Esophagus (tissue), 2 donors: Measurements from ENCODE around the gene CWH43. TPM values are rescaled to one million over a fixed set of nuclear protein-coding genes. Genes with fewer than 3 reads are reported as not detected.
"Not testable (repeated sequence)": the region's sequence is repeated elsewhere in the genome, so short reads cannot be mapped to it uniquely, and the experiment has no call there.

Experiments used
- H3K27ac ChIP-seq, 2 donors: one replicate each; pipeline ENCODE4 v1.5.1; 2013; ENCODE audit warnings: low read depth in 2 of 2, mild to moderate bottlenecking in 2 of 2, inconsistent platforms in 1 of 2, low read length in 1 of 2, moderate library complexity in 1 of 2
- H3K27me3 ChIP-seq, 2 donors: one replicate each; pipeline ENCODE4 v1.6.1; 2013; ENCODE audit warnings: low read length in 2 of 2, control low read depth in 1 of 2, mild to moderate bottlenecking in 1 of 2; ENCODE audit not compliant: insufficient read depth in 2 of 2, control insufficient read depth in 1 of 2
- H3K36me3 ChIP-seq, 2 donors: one replicate each; pipeline ENCODE4 v1.6.1; 2013; ENCODE audit warnings: low read length in 1 of 2; ENCODE audit not compliant: control insufficient read depth in 2 of 2, insufficient read depth in 2 of 2
- H3K4me1 ChIP-seq, 2 donors: one replicate each; pipeline ENCODE4 v1.6.1; 2013; ENCODE audit warnings: low read length in 1 of 2; ENCODE audit not compliant: control insufficient read depth in 2 of 2, insufficient read depth in 2 of 2
- H3K4me3 ChIP-seq, 2 donors: one replicate each; pipeline ENCODE4 v1.5.1; 2013; ENCODE audit warnings: low read length in 2 of 2, mild to moderate bottlenecking in 2 of 2, low read depth in 1 of 2, moderate library complexity in 1 of 2
- H3K9me3 ChIP-seq, 2 donors: one replicate each; pipeline ENCODE4 v1.6.1; 2013; ENCODE audit warnings: mild to moderate bottlenecking in 2 of 2, low read depth in 1 of 2, low read length in 1 of 2, moderate library complexity in 1 of 2; ENCODE audit not compliant: control insufficient read depth in 2 of 2, insufficient read depth in 1 of 2
- WGBS, 2 donors: extraction: QIAGEN DNeasy Blood & Tissue Kit; methylation state at CpG; one replicate each; pipeline ENCODE4 v1.1.7; 2013; 5-methylcytosine and 5-hydroxymethylcytosine counted together
- polyA plus RNA-seq, 2 donors: library from polyadenylated mRNA; stranded (reverse); fragments of 200-250 nt; gene quantifications; one replicate each; pipeline ENCODE4 v1.2.3, GENCODE V29; 2013
- donor health status: healthy with polysubstance abuse.
- donor health status: Bipolar disorder and iron deficiency.

CWH43 gene
- polyA plus RNA-seq, 2 donors, result 14.4 to 19.3 TPM

DNA sequence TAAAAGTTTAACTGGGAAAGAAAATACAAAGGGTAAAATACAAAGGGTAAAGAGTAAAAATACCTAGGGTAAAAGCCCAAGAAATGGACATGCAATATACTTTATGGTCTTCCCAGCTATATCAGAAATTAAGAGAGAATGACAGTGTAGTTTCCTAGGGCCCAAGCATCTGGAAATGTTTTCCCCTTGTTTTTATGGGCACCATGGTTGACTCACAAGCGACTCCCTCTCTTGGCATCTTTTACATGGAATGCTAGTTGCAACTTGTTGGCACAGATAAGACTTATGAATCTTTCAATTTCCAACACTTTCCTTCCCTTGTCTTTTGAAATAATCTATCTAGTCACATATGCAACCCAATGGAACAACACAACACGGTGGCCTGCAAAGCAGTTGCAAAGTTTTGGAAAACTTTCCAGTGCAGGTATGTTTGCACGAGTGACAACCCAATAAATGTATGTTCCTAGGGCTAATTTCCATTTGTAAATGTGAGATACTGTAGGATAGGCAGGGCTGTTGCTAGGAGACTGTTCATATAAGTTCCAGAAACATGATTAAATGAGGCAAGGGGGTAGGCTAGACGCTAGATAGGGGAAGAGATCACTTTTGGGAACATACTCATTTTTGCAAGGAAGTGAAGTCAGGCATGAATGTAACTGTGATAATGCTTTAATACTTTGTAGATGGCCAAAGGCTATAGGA lies 36.4 kb upstream of the CWH43 start:
- no peaks in the 10 kb centered on the region for H3K9me3 ChIP-seq
- H3K27ac ChIP-seq, result no peak overlapping the region
- H3K36me3 ChIP-seq, result no peaks in the 10 kb centered on the region
- H3K4me1 ChIP-seq, result no peaks in the 10 kb centered on the region
- H3K4me3 ChIP-seq, result no peak overlapping the region
- no peaks in the 10 kb centered on the region for H3K27me3 ChIP-seq
- WGBS, 2 donors, result 51 to 63% methylated on average over 4 of the region's 4 CpGs

GRCh38 chr4:48954314-48954713 lies 31.8 kb upstream of the CWH43 start:
- no peak overlapping the region for H3K4me3 ChIP-seq
- no peak overlapping the region for H3K27ac ChIP-seq
- 74 to 78% methylated on average over 2 of the region's 2 CpGs for WGBS, 2 donors

DNA sequence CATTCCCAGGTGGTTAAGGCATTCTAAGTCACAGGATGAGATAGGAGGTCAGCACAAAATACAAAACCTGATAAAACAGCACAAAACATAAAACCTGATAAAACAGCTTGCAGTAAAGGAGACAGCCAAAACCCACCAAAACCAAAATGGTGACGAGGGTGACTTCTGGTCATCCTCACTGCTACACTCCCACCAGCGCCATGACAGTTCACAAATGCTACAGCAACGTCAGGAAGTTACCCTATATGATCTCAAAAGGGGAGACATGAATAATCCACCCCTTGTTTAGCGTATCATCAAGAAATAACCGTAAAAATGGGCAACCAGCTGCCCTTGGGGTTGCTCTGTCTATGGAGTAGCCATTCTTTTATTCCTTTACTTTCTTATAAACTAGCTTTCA lies 28.7 kb upstream of the CWH43 start:
- not testable (repeated sequence) for H3K4me1 ChIP-seq, H3K27me3 ChIP-seq, H3K27ac ChIP-seq, H3K36me3 ChIP-seq, H3K9me3 ChIP-seq, H3K4me3 ChIP-seq
- WGBS, 2 donors, result 87 to 91% methylated on average over 5 of the region's 5 CpGs

More at GRCh38 chr4:48954314-48954713, 31.8 kb upstream of the CWH43 start:
- no peaks in the 10 kb centered on the region for H3K27me3 ChIP-seq
- no peaks in the 10 kb centered on the region for H3K4me1 ChIP-seq
- H3K36me3 ChIP-seq, result no peaks in the 10 kb centered on the region
- H3K9me3 ChIP-seq, result no peaks in the 10 kb centered on the region

DNA sequence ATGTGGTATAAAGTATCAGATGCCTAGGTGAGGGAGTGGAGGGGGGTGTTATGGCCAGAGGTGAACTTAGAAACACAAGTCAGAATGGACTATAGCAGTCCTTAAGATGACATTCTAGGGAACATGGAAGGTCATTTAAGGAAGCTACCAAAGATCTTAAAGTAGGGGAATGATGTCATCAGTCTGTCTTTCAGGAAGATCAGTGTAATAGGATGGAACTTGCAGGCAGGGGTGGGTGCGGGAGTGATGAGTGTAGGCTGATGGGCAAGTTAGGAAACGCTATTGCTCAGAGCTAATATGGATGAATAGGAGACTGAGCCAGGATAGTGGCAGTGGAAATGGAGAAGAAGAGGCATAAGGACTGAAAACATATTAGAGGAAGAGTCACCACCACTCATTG lies 27.5 kb upstream of the CWH43 start:
- Histone ChIP-seq H3K9me3 (no peaks in the 10 kb centered on the region), H3K36me3 (no peaks in the 10 kb centered on the region), H3K27me3 (no peaks in the 10 kb centered on the region), H3K4me3 (no peak overlapping the region), H3K4me1 (no peaks in the 10 kb centered on the region), H3K27ac (no peak overlapping the region)
- 79 to 86% methylated on average over 2 of the region's 2 CpGs for WGBS, 2 donors

DNA sequence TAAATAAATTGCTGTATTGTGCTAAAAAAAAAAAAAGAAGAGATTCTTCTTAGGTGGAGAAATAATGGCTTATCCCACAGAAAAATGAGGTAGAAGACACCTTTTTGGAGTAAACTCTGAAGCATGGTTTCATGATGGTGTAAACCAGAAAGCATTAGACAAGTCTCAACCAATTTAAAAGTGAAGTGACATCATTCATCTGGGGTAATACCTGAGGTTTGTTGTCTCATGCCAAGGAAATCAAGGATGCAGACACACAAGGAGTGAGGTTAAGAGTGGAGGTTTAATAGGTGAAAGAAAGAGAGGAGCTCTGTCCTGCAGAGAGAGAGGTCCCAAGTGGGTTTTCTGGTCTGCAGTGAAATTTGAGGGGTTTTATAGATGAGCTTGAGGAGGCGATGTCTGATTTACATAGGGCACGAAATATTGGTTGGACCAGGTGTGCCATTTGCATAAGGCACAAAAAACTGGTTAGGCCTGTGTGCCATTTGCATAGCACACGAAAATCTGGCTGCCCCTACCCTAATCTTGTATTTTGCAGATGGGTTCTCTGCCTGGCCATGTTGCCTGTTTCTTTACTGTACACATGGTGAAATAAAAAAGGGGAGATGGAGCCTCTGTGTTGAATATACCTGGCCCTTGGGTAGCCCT lies 25.0 kb upstream of the CWH43 start:
- Histone ChIP-seq H3K27me3 (no peaks in the 10 kb centered on the region), H3K27ac (no peak overlapping the region), H3K9me3 (no peaks in the 10 kb centered on the region), H3K36me3 (no peaks in the 10 kb centered on the region), H3K4me3 (no peak overlapping the region), H3K4me1 (no peaks in the 10 kb centered on the region)
- WGBS, 2 donors, result 64 to 74% methylated on average over 3 of the region's 3 CpGs

DNA sequence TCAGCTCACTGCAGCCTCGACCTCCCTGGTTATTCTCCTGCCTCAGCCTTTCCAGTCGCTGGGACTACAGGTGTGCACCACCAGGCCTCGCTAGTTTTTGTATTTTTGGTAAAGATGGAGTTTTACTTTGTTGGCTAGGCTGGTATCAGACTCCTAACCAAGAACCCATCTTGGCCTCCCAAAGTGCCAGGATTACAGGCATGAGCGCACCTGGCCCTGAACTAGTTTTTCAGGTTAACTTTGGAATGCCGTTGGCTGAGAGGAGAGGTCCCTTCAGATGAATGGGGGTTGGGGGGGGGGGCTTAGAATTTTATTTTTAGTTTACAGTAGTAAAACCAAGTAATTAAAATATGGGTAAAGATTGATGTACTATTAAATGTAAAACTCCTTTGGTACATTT lies 23.4 kb upstream of the CWH43 start:
- Histone ChIP-seq H3K9me3 (no peaks in the 10 kb centered on the region), H3K4me3 (no peak overlapping the region), H3K36me3 (no peaks in the 10 kb centered on the region), H3K27me3 (no peaks in the 10 kb centered on the region), H3K27ac (no peak overlapping the region), H3K4me1 (peaks cover 0 to 4% of the 10 kb centered on the region in 2 donors)
- WGBS, 2 donors, result 75 to 79% methylated on average over 5 of the region's 5 CpGs

DNA sequence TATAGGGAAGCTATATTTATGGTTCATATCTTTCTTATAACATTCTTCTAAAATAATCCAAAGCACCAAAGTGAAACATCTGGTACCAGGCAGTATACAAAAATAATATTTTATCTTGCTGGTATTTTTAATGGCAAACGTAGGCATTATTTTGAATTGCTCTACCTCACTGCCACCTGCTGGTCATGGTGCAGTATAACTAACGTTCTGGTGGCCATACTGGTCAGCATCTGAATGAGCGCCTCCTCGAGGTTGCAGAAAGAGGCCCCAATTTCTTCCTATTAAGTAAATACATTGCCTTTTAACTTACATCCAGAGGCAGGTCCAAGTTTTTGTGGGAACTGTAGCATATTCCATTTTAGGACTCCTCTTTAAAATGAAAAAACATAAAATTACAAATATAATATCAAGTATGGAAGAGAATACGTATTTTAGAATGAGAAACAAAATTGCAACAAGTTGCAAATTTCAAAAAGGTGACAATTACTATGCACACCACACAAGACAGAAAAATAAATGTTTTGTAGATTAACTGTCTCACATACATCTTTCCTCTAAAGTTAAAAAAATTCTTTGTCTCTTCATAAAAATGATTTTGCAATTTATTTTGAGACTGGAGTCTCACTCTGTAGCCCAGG lies 22.9 kb upstream of the CWH43 start:
- WGBS, 2 donors, result 17 to 18% methylated on average over 5 of the region's 5 CpGs
- Histone ChIP-seq H3K9me3 (no peaks in the 10 kb centered on the region), H3K4me1 (peaks cover 0 to 4% of the 10 kb centered on the region in 2 donors), H3K27ac (no peak overlapping the region), H3K27me3 (no peaks in the 10 kb centered on the region), H3K4me3 (no peak overlapping the region), H3K36me3 (no peaks in the 10 kb centered on the region)

- H3K36me3 ChIP-seq, result no peaks in the 10 kb centered on the region
- H3K27me3 ChIP-seq, result no peaks in the 10 kb centered on the region
- H3K4me3 ChIP-seq, result no peak overlapping the region
- H3K4me1 ChIP-seq, result peaks cover 0 to 4% of the 10 kb centered on the region in 2 donors
- no peaks in the 10 kb centered on the region for H3K9me3 ChIP-seq
- H3K27ac ChIP-seq, result peak overlapping the region; percentile 30 to 85
Observed at GRCh38 chr4:48967101-48967500, 19.0 kb upstream of the CWH43 start.

GRCh38 chr4:48967631-48968030 lies 18.4 kb upstream of the CWH43 start:
- Histone ChIP-seq H3K36me3 (no peaks in the 10 kb centered on the region), H3K4me1 (peaks cover 0 to 4% of the 10 kb centered on the region in 2 donors), H3K27ac (peak overlapping the region; percentile 79 to 82), H3K9me3 (no peaks in the 10 kb centered on the region), H3K27me3 (no peaks in the 10 kb centered on the region), H3K4me3 (no peak overlapping the region)
- 84 to 89% methylated on average over 1 of the region's 1 CpG for WGBS, 2 donors
